ENCODE results near the gene WWOX. TPM values are rescaled to one million over a fixed set of nuclear protein-coding genes. Genes with fewer than 3 reads are reported as not detected.

Gene WWOX
- total RNA-seq, 1 donor = 24.2 TPM

GRCh38 chr16:78209951-78210661 is 110.7 kb downstream of the WWOX start:
- DNase-seq (ENCODE audit: low read depth) = peak; percentile 13
- no peak for TF ChIP-seq CTCF (IDR thresholded peaks at IDR 0.05; ENCODE audit: insufficient read depth, low read length)
- no peak overlapping the region for H3K4me3 ChIP-seq (ENCODE audit: low read depth, low read length)

- DNase-seq (ENCODE audit: low read depth) = no peak
- no peak overlapping the region for H3K4me3 ChIP-seq (ENCODE audit: low read depth, low read length)
- no peak for TF ChIP-seq CTCF (IDR thresholded peaks at IDR 0.05; ENCODE audit: insufficient read depth, low read length)
Observed at GRCh38 chr16:78211020-78211599, 111.7 kb downstream of the WWOX start.

- TF ChIP-seq CTCF (IDR thresholded peaks at IDR 0.05; ENCODE audit: insufficient read depth, low read length) = no peak
- no peak overlapping the region for H3K4me3 ChIP-seq (ENCODE audit: low read depth, low read length)
- DNase-seq (ENCODE audit: low read depth) = no peak
Observed at GRCh38 chr16:78211946-78212345, 112.5 kb downstream of the WWOX start.

GRCh38 chr16:78212674-78213073 is 113.2 kb downstream of the WWOX start:
- TF ChIP-seq CTCF (IDR thresholded peaks at IDR 0.05; ENCODE audit: insufficient read depth, low read length) = no peak
- no peak overlapping the region for H3K4me3 ChIP-seq (ENCODE audit: low read depth, low read length)
- no peak for DNase-seq (ENCODE audit: low read depth)

- no peak overlapping the region for H3K4me3 ChIP-seq (ENCODE audit: low read depth, low read length)
- no peak for TF ChIP-seq CTCF (IDR thresholded peaks at IDR 0.05; ENCODE audit: insufficient read depth, low read length)
- DNase-seq (ENCODE audit: low read depth) = no peak
Observed at GRCh38 chr16:78213751-78214150, 114.3 kb downstream of the WWOX start.

- TF ChIP-seq CTCF (IDR thresholded peaks at IDR 0.05; ENCODE audit: insufficient read depth, low read length) = no peak
- H3K4me3 ChIP-seq (ENCODE audit: low read depth, low read length) = no peak overlapping the region
- DNase-seq (ENCODE audit: low read depth) = no peak
Observed at GRCh38 chr16:78215222-78215621, 115.8 kb downstream of the WWOX start.
